Erythroblast (primary cell): ENCODE measurements around the gene HSCB.

Source experiments
- GATA1 ChIP-seq: IDR thresholded peaks from 2 replicates; pipeline ENCODE4 v1.6.1; 2011; ENCODE audit warnings: low read depth, mild to moderate bottlenecking, control low read depth, low read length, moderate library complexity
- POLR2A ChIP-seq: IDR thresholded peaks from 2 replicates; pipeline ENCODE4 v1.6.1; 2011; ENCODE audit warnings: mild to moderate bottlenecking, low read length

DNA sequence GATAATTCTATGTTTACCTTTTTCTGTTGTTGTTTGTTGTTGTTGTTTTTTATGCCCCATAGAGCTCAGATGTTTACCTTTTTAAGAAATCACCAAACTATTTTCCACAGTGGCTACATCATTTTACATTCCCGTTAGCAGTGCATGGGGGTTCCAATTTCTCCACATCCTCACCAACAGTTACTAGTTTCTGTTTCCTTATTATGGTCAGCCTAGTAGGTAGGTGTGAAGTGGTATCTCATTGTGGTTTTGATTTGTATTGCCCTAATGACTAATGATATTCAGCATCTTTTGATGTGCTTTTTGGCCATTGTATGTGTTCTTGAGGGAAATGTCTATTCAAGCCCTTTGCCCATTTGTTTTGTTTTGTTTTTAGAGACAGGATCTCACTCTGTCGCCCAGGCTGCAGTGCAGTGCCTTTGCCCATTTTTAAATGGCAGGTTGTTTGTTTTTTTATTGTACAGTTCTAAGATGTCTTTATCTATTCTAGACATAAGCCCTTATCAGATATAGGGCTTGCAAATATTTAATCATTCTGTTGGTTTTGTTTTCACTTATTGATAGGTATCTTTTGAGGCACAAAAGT, 27.7 kb upstream of the HSCB start:
- no peak for TF ChIP-seq POLR2A
- TF ChIP-seq GATA1, result no peak
